ENCODE results near the gene POU2AF1.

Gene POU2AF1

GRCh38 chr11:111409915-111410314, 30.8 kb upstream of the POU2AF1 start:
- H3K4me3 ChIP-seq (ENCODE audit: low read length), result no peak overlapping the region
- H3K36me3 ChIP-seq (replicated peaks; ENCODE audit: insufficient read depth, low read length), result no peaks in the 10 kb centered on the region
- H4K20me1 ChIP-seq (ENCODE audit: insufficient read depth, low read length), result no peaks in the 10 kb centered on the region
- no peak overlapping the region; the same call in 1 of the 2 replicates for H3K4me2 ChIP-seq (ENCODE audit: low read depth, low read length)
- peaks cover 65% of the 10 kb centered on the region for H3K4me1 ChIP-seq (ENCODE audit: low read length)
- H3F3A ChIP-seq (ENCODE audit: insufficient read depth, low read length), result peaks cover 7% of the 10 kb centered on the region; the same call in 1 of the 2 replicates
- peak; percentile 38 for DNase-seq
- TF ChIP-seq CTCF (IDR thresholded peaks at IDR 0.05; ENCODE audit: low read length), result no peak
- TF ChIP-seq EZH2 (optimal IDR thresholded peaks at IDR 0.05; ENCODE audit: low read depth, low read length), result no peak
- no peak for TF ChIP-seq EZH2phosphoT487 (IDR thresholded peaks at IDR 0.05; ENCODE audit: low read length)
- H3K27me3 ChIP-seq (replicated peaks; ENCODE audit: insufficient read depth, low read length), result no peaks in the 10 kb centered on the region
- no peaks in the 10 kb centered on the region for H3K9me2 ChIP-seq (replicated peaks; ENCODE audit: insufficient read depth, low read length)
- no peaks in the 10 kb centered on the region for H3K9me3 ChIP-seq (replicated peaks; ENCODE audit: insufficient read depth, low read length)
- no peak overlapping the region for H3K9ac ChIP-seq (ENCODE audit: low read length)
- peak overlapping the region; percentile 19; the same call in 1 of the 2 replicates for H3K27ac ChIP-seq (ENCODE audit: low read length)
- H3K79me2 ChIP-seq (ENCODE audit: low read length), result no peaks in the 10 kb centered on the region
- H2AFZ ChIP-seq (ENCODE audit: low read length), result no peak overlapping the region

- Histone ChIP-seq H3K4me3 (ENCODE audit: low read length) (no peak overlapping the region), H3K4me1 (ENCODE audit: low read length) (peaks cover 56% of the 10 kb centered on the region), H3F3A (ENCODE audit: insufficient read depth, low read length) (no peaks in the 10 kb centered on the region), H3K9me2 (replicated peaks; ENCODE audit: insufficient read depth, low read length) (no peaks in the 10 kb centered on the region), H3K36me3 (replicated peaks; ENCODE audit: insufficient read depth, low read length) (no peaks in the 10 kb centered on the region), H3K4me2 (ENCODE audit: low read depth, low read length) (no peak overlapping the region), H3K27ac (ENCODE audit: low read length) (peak overlapping the region; percentile 19; the same call in 1 of the 2 replicates), H2AFZ (ENCODE audit: low read length) (no peak overlapping the region), H3K9ac (ENCODE audit: low read length) (no peak overlapping the region), H4K20me1 (ENCODE audit: insufficient read depth, low read length) (no peaks in the 10 kb centered on the region), H3K9me3 (replicated peaks; ENCODE audit: insufficient read depth, low read length) (no peaks in the 10 kb centered on the region), H3K27me3 (replicated peaks; ENCODE audit: insufficient read depth, low read length) (no peaks in the 10 kb centered on the region), H3K79me2 (ENCODE audit: low read length) (no peaks in the 10 kb centered on the region)
- TF ChIP-seq EZH2 (optimal IDR thresholded peaks at IDR 0.05; ENCODE audit: low read depth, low read length), result no peak
- no peak for TF ChIP-seq EZH2phosphoT487 (IDR thresholded peaks at IDR 0.05; ENCODE audit: low read length)
- no peak for TF ChIP-seq CTCF (IDR thresholded peaks at IDR 0.05; ENCODE audit: low read length)
- no peak for DNase-seq
These were observed 30.0 kb upstream of the POU2AF1 start for GRCh38 chr11:111408789-111409727.

- Histone ChIP-seq H3K27ac (ENCODE audit: low read length) (no peak overlapping the region), H3K4me3 (ENCODE audit: low read length) (no peak overlapping the region)
These were observed 28.6 kb upstream of the POU2AF1 start for GRCh38 chr11:111407652-111408051.

More at GRCh38 chr11:111407652-111408051, 28.6 kb upstream of the POU2AF1 start:
- Histone ChIP-seq H3K9me3 (replicated peaks; ENCODE audit: insufficient read depth, low read length) (no peaks in the 10 kb centered on the region), H4K20me1 (ENCODE audit: insufficient read depth, low read length) (no peaks in the 10 kb centered on the region), H3K4me2 (ENCODE audit: low read depth, low read length) (no peak overlapping the region), H3K36me3 (replicated peaks; ENCODE audit: insufficient read depth, low read length) (no peaks in the 10 kb centered on the region), H3F3A (ENCODE audit: insufficient read depth, low read length) (no peaks in the 10 kb centered on the region), H2AFZ (ENCODE audit: low read length) (no peak overlapping the region), H3K27me3 (replicated peaks; ENCODE audit: insufficient read depth, low read length) (no peaks in the 10 kb centered on the region), H3K79me2 (ENCODE audit: low read length) (no peaks in the 10 kb centered on the region), H3K4me1 (ENCODE audit: low read length) (peaks cover 42% of the 10 kb centered on the region), H3K9ac (ENCODE audit: low read length) (no peak overlapping the region), H3K9me2 (replicated peaks; ENCODE audit: insufficient read depth, low read length) (no peaks in the 10 kb centered on the region)
- TF ChIP-seq EZH2 (optimal IDR thresholded peaks at IDR 0.05; ENCODE audit: low read depth, low read length), result no peak
- TF ChIP-seq EZH2phosphoT487 (IDR thresholded peaks at IDR 0.05; ENCODE audit: low read length), result no peak
- TF ChIP-seq CTCF (IDR thresholded peaks at IDR 0.05; ENCODE audit: low read length), result no peak
- DNase-seq, result no peak

Data from MM.1S (cell line).